CD4-positive, alpha-beta T cell (primary cell): Measurements from ENCODE around the gene RBL1. TPM values are rescaled to one million over a fixed set of nuclear protein-coding genes. Genes with fewer than 3 reads are reported as not detected.
"Not testable (repeated sequence)": the region's sequence is repeated elsewhere in the genome, so short reads cannot be mapped to it uniquely, and the experiment has no call there.

Source experiments
- ATAC-seq: fragments of 200-7000 bp; cut with Tn5 transposase; one replicate; pipeline ENCODE4 v1.10.0; 2022; ENCODE audit warnings: mild to moderate bottlenecking; ENCODE audit not compliant: poor library complexity
- CTCF ChIA-PET: fragments of 350-600 bp; sonication (Branson Sonifier 250); formaldehyde crosslinking; loops from one replicate; lab custom pipeline; 2021; ENCODE audit warnings: antibody characterized with exemption, inconsistent platforms; lab: Charles Lee
- POLR2A ChIA-PET: fragments of 350-600 bp; sonication (Branson Sonifier 250); formaldehyde crosslinking; loops from one replicate; lab custom pipeline; 2021; ENCODE audit warnings: antibody characterized with exemption, inconsistent platforms; lab: Charles Lee
- DNase-seq, 14 experiments: peaks; one replicate each; pipeline ENCODE4 v3.0.0-alpha.2; 2013 to 2020; ENCODE audit warnings: mixed read lengths in 2 of 14
- H3K27ac ChIP-seq, 2 donors: one replicate each; pipeline versions ENCODE4 v1.5.1 to v1.7.0; 2013; ENCODE audit warnings: low read length in 2 of 2, low read depth in 1 of 2, mild to moderate bottlenecking in 1 of 2
- H3K27me3 ChIP-seq, 2 experiments: 1 replicate in 1 of 2; 2 replicates in 1 of 2; pipeline versions ENCODE4 v1.6.1 to v1.7.0; 2013; ENCODE audit warnings: low read length in 2 of 2, control low read depth in 1 of 2, mild to moderate bottlenecking in 1 of 2, moderate library complexity in 1 of 2; ENCODE audit not compliant: insufficient read depth in 2 of 2, control insufficient read depth in 1 of 2
- H3K36me3 ChIP-seq: one replicate; pipeline ENCODE4 v1.6.1; 2013; ENCODE audit warnings: low read length, control low read depth; ENCODE audit not compliant: insufficient read depth
- H3K4me1 ChIP-seq: one replicate; pipeline ENCODE4 v1.6.1; 2013; ENCODE audit warnings: low read length, control low read depth; ENCODE audit not compliant: insufficient read depth
- H3K4me3 ChIP-seq: one replicate; pipeline ENCODE4 v1.5.1; 2013; ENCODE audit warnings: mild to moderate bottlenecking, low read length, moderate library complexity
- H3K9me3 ChIP-seq, 2 experiments: 1 replicate in 1 of 2; 2 replicates in 1 of 2; pipeline versions ENCODE4 v1.6.1 to v1.7.0; 2013; ENCODE audit warnings: low read length in 2 of 2, mild to moderate bottlenecking in 2 of 2, control low read depth in 1 of 2, moderate library complexity in 1 of 2; ENCODE audit not compliant: control insufficient read depth in 1 of 2, insufficient read depth in 1 of 2
- H3K27ac Mint-ChIP-seq: one replicate; pipeline ENCODE4 v1.8.0; 2020; ENCODE audit warnings: mixed read lengths
- H3K27me3 Mint-ChIP-seq: one replicate; pipeline ENCODE4 v1.8.0; 2021; ENCODE audit warnings: mixed read lengths
- H3K36me3 Mint-ChIP-seq: one replicate; pipeline ENCODE4 v1.8.0; 2021; ENCODE audit warnings: low read depth, mixed read lengths
- H3K4me1 Mint-ChIP-seq: one replicate; pipeline ENCODE4 v1.8.0; 2021; ENCODE audit warnings: low read depth, mixed read lengths
- H3K4me3 Mint-ChIP-seq: one replicate; pipeline ENCODE4 v1.8.0; 2020; ENCODE audit warnings: mild to moderate bottlenecking, mixed read lengths
- H3K9me3 Mint-ChIP-seq: one replicate; pipeline ENCODE4 v1.8.0; 2020; ENCODE audit warnings: mixed read lengths
- CTCF ChIP-seq: fragments of 200-600 bp; IDR thresholded peaks from one replicate; pipeline ENCODE4 v1.8.0; 2022; ENCODE audit warnings: antibody characterized with exemption, mild to moderate bottlenecking
- intact Hi-C, 2 experiments: fragments of 100-400 bp; cut with DNase I in 1 of 2; cut with micrococcal nuclease in 1 of 2; formaldehyde crosslinking; loops; one replicate each; pipeline versions ENCODE4 v1.15.1 to v1.9.0; 2023 to 2025; cut with DNase I, micrococcal nuclease
- total RNA-seq, 174 experiments: library from RNA in 2 of 174; stranded (reverse) in 2 of 174; gene quantifications; one replicate each; pipeline ENCODE4 v1.2.3 and lab custom pipeline; 2021 to 2026

The RBL1 gene
- total RNA-seq, 2 experiments from 2014 or later = 37.4 to 39.1 TPM

- H3K36me3 Mint-ChIP-seq = peaks cover 22% of the 10 kb centered on the region
- H3K4me1 Mint-ChIP-seq = peaks cover 73% of the 10 kb centered on the region
- no peaks in the 10 kb centered on the region for H3K36me3 ChIP-seq
- CTCF ChIA-PET = interaction anchor here (1.2 kb wide), 1 partner anchor 41 kb away, joined by 3 read pairs; no protein-coding TSS in a partner anchor
- H3K27ac Mint-ChIP-seq = peak overlapping the region; percentile 96
- ATAC-seq (no peak), DNase-seq (no peak)
- no peak for TF ChIP-seq CTCF
- H3K9me3 ChIP-seq = no peaks in the 10 kb centered on the region
- peak overlapping the region; percentile 13 for H3K4me3 ChIP-seq
- intact Hi-C loops = loop anchor here in 1 of 2 experiments (2.0 kb wide), 1 partner anchor 18 kb away; the partner anchor contains the start of gene SAMHD1
- H3K4me1 ChIP-seq = peaks cover 73% of the 10 kb centered on the region
- POLR2A ChIA-PET = interaction anchor here (0.9 to 1.8 kb wide), 8 partner anchors 11 to 210 kb away, joined by 3 to 13 read pairs (median 4); partner anchors contain the start of gene RPN2
- H3K9me3 Mint-ChIP-seq = peaks cover 6% of the 10 kb centered on the region
- no peaks in the 10 kb centered on the region for H3K27me3 Mint-ChIP-seq
- H3K27ac ChIP-seq = peak overlapping the region; percentile 45 to 74
- no peaks in the 10 kb centered on the region for H3K27me3 ChIP-seq
- peak overlapping the region; percentile 72 for H3K4me3 Mint-ChIP-seq
Measured at GRCh38 chr20:36969051-36969450, 126.7 kb downstream of the RBL1 start.

GRCh38 chr20:36967636-36968035 lies 128.2 kb downstream of the RBL1 start:
- no peaks in the 10 kb centered on the region for H3K36me3 ChIP-seq
- peaks cover under 1 to 4% of the 10 kb centered on the region in 2 experiments for H3K9me3 ChIP-seq
- H3K27me3 ChIP-seq = no peaks in the 10 kb centered on the region
- Mint-ChIP-seq H3K27ac (peak overlapping the region; percentile 96), H3K36me3 (peaks cover 22% of the 10 kb centered on the region), H3K27me3 (no peaks in the 10 kb centered on the region), H3K4me1 (peaks cover 69% of the 10 kb centered on the region), H3K4me3 (peak overlapping the region; percentile 46), H3K9me3 (peaks cover 6% of the 10 kb centered on the region)
- no peak overlapping the region for H3K4me3 ChIP-seq
- CTCF ChIA-PET = no interaction called here
- intact Hi-C loops = loop anchor here (1.0 to 2.0 kb wide), 2 partner anchors 8 to 17 kb away; partner anchors contain the start of gene SAMHD1 (in 1 of the 2)
- TF ChIP-seq CTCF = no peak
- peaks cover 59% of the 10 kb centered on the region for H3K4me1 ChIP-seq
- DNase-seq = peak in 6 of 14 experiments; percentile 17 to 65 (median 34)
- peak; percentile 67 for ATAC-seq
- POLR2A ChIA-PET = no interaction called here
- H3K27ac ChIP-seq = peak overlapping the region in 1 of 2 donors; percentile 40

- POLR2A ChIA-PET = interaction anchor here (0.6 to 1.5 kb wide), 3 partner anchors 8 to 185 kb away, joined by 3 to 4 read pairs (median 3); no protein-coding TSS in a partner anchor
- not testable (repeated sequence) for H3K4me3 Mint-ChIP-seq, H3K27me3 Mint-ChIP-seq, H3K36me3 ChIP-seq, H3K27me3 ChIP-seq, H3K9me3 Mint-ChIP-seq, H3K4me3 ChIP-seq, DNase-seq
- Histone ChIP-seq H3K4me1 (peaks cover 57% of the 10 kb centered on the region), H3K9me3 (peaks cover 7 to 11% of the 10 kb centered on the region in 2 experiments), H3K27ac (peak overlapping the region in 1 of 2 donors; percentile 40)
- ATAC-seq = peak; percentile 21
- CTCF ChIA-PET = interaction anchor here (0.7 kb wide), 1 partner anchor 11 kb away, joined by 6 read pairs; no protein-coding TSS in a partner anchor
- Mint-ChIP-seq H3K27ac (peak overlapping the region; percentile 96), H3K4me1 (peaks cover 69% of the 10 kb centered on the region), H3K36me3 (peaks cover 22% of the 10 kb centered on the region)
- intact Hi-C loops = loop anchor here in 1 of 2 experiments (1.0 kb wide), 1 partner anchor 8 kb away; no protein-coding TSS in a partner anchor
Measured at GRCh38 chr20:36966965-36967364, 128.8 kb downstream of the RBL1 start.

GRCh38 chr20:36962354-36962941 lies 133.3 kb downstream of the RBL1 start:
- H3K27me3 Mint-ChIP-seq, H3K27ac ChIP-seq, H3K27me3 ChIP-seq, DNase-seq, H3K9me3 Mint-ChIP-seq, H3K4me3 Mint-ChIP-seq, H3K36me3 Mint-ChIP-seq, ATAC-seq, CTCF ChIA-PET, intact Hi-C loops, H3K4me3 ChIP-seq, H3K36me3 ChIP-seq: not testable (repeated sequence)
- Histone ChIP-seq H3K4me1 (peaks cover 18% of the 10 kb centered on the region), H3K9me3 (peaks cover 7 to 11% of the 10 kb centered on the region in 2 experiments)
- Mint-ChIP-seq H3K4me1 (peaks cover 40% of the 10 kb centered on the region), H3K27ac (peak overlapping the region; percentile 42)
- POLR2A ChIA-PET = interaction anchor here (0.6 to 0.7 kb wide), 2 partner anchors 11 to 16 kb away, joined by 3 to 7 read pairs; no protein-coding TSS in a partner anchor
